Activated naive CD4-positive, alpha-beta T cell treated with anti-CD3 and anti-CD28 coated beads, Interleukin-2, amount 10 ng/mL, durations not matched to agents 7 days and 5 days (primary cell): ENCODE results near the gene TXNDC5.

Experiments
- CTCF ChIA-PET: fragments of 350-600 bp; sonication (Branson Sonifier 250); formaldehyde crosslinking; loops from one replicate; lab custom pipeline; 2021; ENCODE audit warnings: antibody characterized with exemption; lab: Charles Lee
- DNase-seq: peaks from one replicate; pipeline ENCODE4 v3.0.0-alpha.2; 2020
- H3K27ac Mint-ChIP-seq: one replicate; pipeline ENCODE4 v1.8.0; 2021; ENCODE audit warnings: mild to moderate bottlenecking, moderate library complexity, mixed read lengths
- H3K27me3 Mint-ChIP-seq: one replicate; pipeline ENCODE4 v1.8.0; 2021; ENCODE audit warnings: mild to moderate bottlenecking, mixed read lengths
- H3K36me3 Mint-ChIP-seq: one replicate; pipeline ENCODE4 v1.8.0; 2021; ENCODE audit warnings: mixed read lengths
- H3K4me1 Mint-ChIP-seq: one replicate; pipeline ENCODE4 v1.8.0; 2021; ENCODE audit warnings: mixed read lengths
- H3K4me3 Mint-ChIP-seq: one replicate; pipeline ENCODE4 v1.8.0; 2021; ENCODE audit warnings: mild to moderate bottlenecking, moderate library complexity, mixed read lengths
- H3K9me3 Mint-ChIP-seq: one replicate; pipeline ENCODE4 v1.8.0; 2021; ENCODE audit warnings: mixed read lengths

TXNDC5 gene

GRCh38 chr6:7833751-7834070, 76.9 kb downstream of the TXNDC5 start:
- Mint-ChIP-seq H3K4me1 (no peaks in the 10 kb centered on the region), H3K27me3 (no peaks in the 10 kb centered on the region), H3K4me3 (no peak overlapping the region), H3K27ac (no peak overlapping the region), H3K36me3 (no peaks in the 10 kb centered on the region), H3K9me3 (no peaks in the 10 kb centered on the region)
- DNase-seq: no peak
- CTCF ChIA-PET: interaction anchor here (1.4 kb wide), 1 partner anchor 112 kb away, joined by 4 read pairs; no protein-coding TSS in a partner anchor

GRCh38 chr6:7832904-7833750, 77.5 kb downstream of the TXNDC5 start:
- no peak for DNase-seq
- no peaks in the 10 kb centered on the region for H3K9me3 Mint-ChIP-seq
- H3K36me3 Mint-ChIP-seq: no peaks in the 10 kb centered on the region
- no peaks in the 10 kb centered on the region for H3K27me3 Mint-ChIP-seq
- H3K4me1 Mint-ChIP-seq: no peaks in the 10 kb centered on the region
- no peak overlapping the region for H3K27ac Mint-ChIP-seq
- H3K4me3 Mint-ChIP-seq: no peak overlapping the region
- CTCF ChIA-PET: interaction anchor here (1.4 kb wide), 1 partner anchor 112 kb away, joined by 4 read pairs; no protein-coding TSS in a partner anchor
